SK-N-SH (cell line): ENCODE measurements around the gene IL32. TPM values are rescaled to one million over a fixed set of nuclear protein-coding genes. Genes with fewer than 3 reads are reported as not detected.

Source experiments
- CTCF ChIA-PET: fragments of 300-600, 350-600 bp; formaldehyde crosslinking; extraction: SDS; loops from one replicate; lab custom pipeline; 2021; lab: Yijun Ruan, JAX
- POLR2A ChIA-PET: fragments of 350-600 bp; sonication (Branson Sonifier 250); formaldehyde crosslinking; extraction: SDS; loops from one replicate; lab custom pipeline; 2020; ENCODE audit warnings: antibody characterized with exemption, inconsistent platforms; lab: Yijun Ruan, JAX
- DNase-seq: peaks from one replicate; pipeline ENCODE4 v3.0.0; 2012
- H2AFZ ChIP-seq: fragments of 200-600 bp; sonication (generic); 2 replicates; pipeline ENCODE4 v1.8.1; 2016; ENCODE audit warnings: antibody characterized with exemption, mild to moderate bottlenecking, low read depth
- H3F3A ChIP-seq: fragments of 200-600 bp; sonication (generic); replicated peaks from 2 replicates; pipeline ENCODE3; 2016; ENCODE audit warnings: antibody characterized with exemption, mild to moderate bottlenecking; ENCODE audit not compliant: insufficient read depth
- H3K27ac ChIP-seq, 2 experiments: fragments of 200-500 bp in 1 of 2; fragments of 200-600 bp in 1 of 2; sonication (Bioruptor generic) in 1 of 2; sonication (generic), shearing (Covaris generic) in 1 of 2; 2 replicates each; pipeline versions ENCODE4 v1.5.1 to v1.6.1; 2014 to 2016; ENCODE audit warnings: low read depth in 2 of 2, inconsistent platforms in 1 of 2, low read length in 1 of 2, mild to moderate bottlenecking in 1 of 2, mixed read lengths in 1 of 2
- H3K27me3 ChIP-seq: fragments of 200-600 bp; sonication (generic), shearing (Covaris generic); 2 replicates; pipeline ENCODE4 v1.6.1; 2016; ENCODE audit warnings: mixed run types; ENCODE audit not compliant: insufficient read depth
- H3K36me3 ChIP-seq, 2 experiments: fragments of 200-500 bp in 1 of 2; fragments of 200-600 bp in 1 of 2; sonication (Bioruptor generic) in 1 of 2; sonication (generic) in 1 of 2; replicated peaks in 1 of 2; 2 replicates each; pipeline versions ENCODE3 to v1.5.1; 2014 to 2016; ENCODE audit warnings: low read length in 1 of 2, mild to moderate bottlenecking in 1 of 2; ENCODE audit not compliant: insufficient read depth in 2 of 2, control insufficient read depth in 1 of 2
- H3K4me1 ChIP-seq, 2 experiments: fragments of 200-500 bp in 1 of 2; fragments of 200-600 bp in 1 of 2; sonication (Bioruptor generic) in 1 of 2; sonication (generic), shearing (Covaris generic) in 1 of 2; 2 replicates each; pipeline versions ENCODE4 v1.5.1 to v1.6.1; 2014 to 2016; ENCODE audit warnings: low read depth in 1 of 2, low read length in 1 of 2, mixed run types in 1 of 2; ENCODE audit not compliant: insufficient read depth in 2 of 2, control insufficient read depth in 1 of 2
- H3K4me2 ChIP-seq: fragments of 200-600 bp; sonication (generic), shearing (Covaris generic); 2 replicates; pipeline ENCODE4 v1.6.1; 2017; ENCODE audit warnings: mixed run types
- H3K4me3 ChIP-seq, 2 experiments: fragments of 200-500 bp in 1 of 2; fragments of 200-600 bp in 1 of 2; sonication (Bioruptor generic) in 1 of 2; sonication (generic), shearing (Covaris generic) in 1 of 2; 2 replicates each; pipeline versions ENCODE4 v1.5.1 to v1.8.1; 2014 to 2016; ENCODE audit warnings: low read depth in 2 of 2, inconsistent platforms in 1 of 2, low read length in 1 of 2, mild to moderate bottlenecking in 1 of 2, mixed read lengths in 1 of 2, moderate library complexity in 1 of 2
- H3K79me2 ChIP-seq: fragments of 200-600 bp; sonication (generic); 2 replicates; pipeline ENCODE4 v1.8.1; 2017; ENCODE audit warnings: mild to moderate bottlenecking; ENCODE audit not compliant: insufficient read depth
- H3K9ac ChIP-seq: fragments of 200-600 bp; sonication (generic); 2 replicates; pipeline ENCODE4 v1.6.1; 2017; ENCODE audit warnings: mixed run types
- H3K9me2 ChIP-seq: fragments of 200-600 bp; sonication (generic); 2 replicates; pipeline ENCODE4 v1.6.1; 2017; ENCODE audit warnings: mixed run types
- H3K9me3 ChIP-seq: fragments of 200-600 bp; sonication (generic); 2 replicates; pipeline ENCODE4 v1.6.1; 2017; ENCODE audit warnings: mixed run types, mild to moderate bottlenecking, moderate library complexity
- H4K20me1 ChIP-seq: fragments of 200-600 bp; sonication (generic); 2 replicates; pipeline ENCODE4 v1.6.1; 2017; ENCODE audit warnings: mild to moderate bottlenecking, mixed run types; ENCODE audit not compliant: insufficient read depth
- EZH2phosphoT487 ChIP-seq: fragments of 200-600 bp; sonication (generic); IDR thresholded peaks from 2 replicates; pipeline ENCODE4 v1.6.1; 2017; ENCODE audit warnings: low read depth, mixed run types, mild to moderate bottlenecking, antibody characterized with exemption, moderate library complexity, borderline replicate concordance
- FOSL2 ChIP-seq: IDR thresholded peaks from 2 replicates; pipeline ENCODE4 v1.4.0; 2012; ENCODE audit warnings: low read depth, mild to moderate bottlenecking, moderate library complexity, borderline replicate concordance
- MEF2A ChIP-seq: IDR thresholded peaks from 2 replicates; pipeline ENCODE4 v1.4.0; 2012; ENCODE audit warnings: low read depth, borderline replicate concordance
- POLR2AphosphoS5 ChIP-seq: IDR thresholded peaks from 2 replicates; pipeline ENCODE4 v1.6.1; 2012; ENCODE audit warnings: low read depth, low read length
- RFX5 ChIP-seq: IDR thresholded peaks from 2 replicates; pipeline ENCODE4 v1.6.1; 2012; ENCODE audit warnings: mild to moderate bottlenecking, improper control_type of control experiment, low read length
- YY1 ChIP-seq: IDR thresholded peaks from 2 replicates; pipeline ENCODE4 v1.4.0; 2012; ENCODE audit warnings: low read depth, mild to moderate bottlenecking
- WGBS: methylation state at CpG from one replicate; pipeline ENCODE4 v1.1.6; 2017; ENCODE audit warnings: low lambda C conversion rate; 5-methylcytosine and 5-hydroxymethylcytosine counted together
- polyA plus RNA-seq, 3 experiments: library from polyadenylated mRNA; depleted of rRNA; stranded (reverse); fragments of >200 nt; gene quantifications; 2 replicates each; pipeline ENCODE4 v1.2.3, GENCODE V29; 2012
- TF ChIP-seq, protein P1 (sequence below): fragments of 200-600 bp; sonication (generic); IDR thresholded peaks from 2 replicates; pipeline ENCODE4 v1.6.1; 2017; ENCODE audit warnings: antibody characterized with exemption, mild to moderate bottlenecking, moderate library complexity
- TF ChIP-seq, protein P2 (sequence below): IDR thresholded peaks from 2 replicates; pipeline ENCODE4 v1.6.1; 2012; ENCODE audit warnings: mild to moderate bottlenecking, low read depth, low read length, moderate library complexity

IL32 gene
- polyA plus RNA-seq, 1 of the 3 experiments (the other 2 are of a cell fraction): 26.4 TPM

DNA sequence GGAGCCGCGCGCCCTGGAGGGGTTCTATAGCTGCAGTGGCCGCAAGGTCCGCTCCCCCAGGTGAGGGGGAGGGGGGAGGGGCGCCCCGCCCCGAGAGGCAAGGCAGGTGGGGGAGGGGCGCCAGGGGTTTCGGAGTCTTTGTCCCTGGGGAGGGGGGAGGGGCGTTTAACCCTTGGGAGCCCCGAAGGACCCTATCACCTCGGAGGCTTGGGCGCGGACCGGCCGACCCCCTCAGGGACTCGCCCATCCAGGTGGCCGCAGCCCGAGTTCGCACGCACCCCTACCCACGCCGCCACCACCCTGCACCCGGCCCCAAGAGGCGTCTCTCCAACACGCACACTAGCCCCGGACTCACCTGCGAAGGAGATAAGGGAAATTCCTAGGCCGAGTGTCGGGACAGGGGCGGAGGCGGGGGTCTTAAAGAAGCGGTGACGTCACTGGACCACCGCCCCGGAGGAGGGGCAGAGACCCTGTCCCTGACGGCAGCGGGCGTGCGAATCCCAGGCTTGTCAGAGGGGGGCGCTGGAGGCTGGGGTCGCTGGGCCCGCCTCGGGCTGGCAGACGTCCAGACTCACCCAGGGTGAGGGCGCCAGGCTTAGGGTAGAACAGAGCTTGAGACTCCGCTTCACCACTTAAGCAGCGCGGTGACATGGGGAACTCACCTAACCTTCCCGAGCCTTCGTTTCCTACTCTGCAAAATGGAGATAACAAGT, 47.5 kb upstream of the IL32 start, which contains the start of gene CLDN6:
Gene CLDN6 (minus strand): TSS at position 390 of the 713 bp plus-strand sequence. CDS start 2,162 bp downstream, outside the sequence.
- H3K9me2 ChIP-seq: no peaks in the 10 kb centered on the region
- peak within 1 kb of the TSS in 1 of 2 experiments; percentile 13; a peak in 1 of 4 replicates for H3K4me3 ChIP-seq
- peaks cover 4 to 15% of the 10 kb centered on the region in 2 experiments for H3K36me3 ChIP-seq
- H3K9ac ChIP-seq: no peak within 1 kb of the TSS
- H3K27ac ChIP-seq: no peak within 1 kb of the TSS
- peaks cover 11% of the 10 kb centered on the region; the same call in 1 of the 2 replicates for H3K79me2 ChIP-seq
- H3K27me3 ChIP-seq: no peaks in the 10 kb centered on the region
- H3K4me1 ChIP-seq: peaks cover 6 to 29% of the 10 kb centered on the region in 2 experiments; a peak in 3 of 4 replicates
- peaks cover 8% of the 10 kb centered on the region for H4K20me1 ChIP-seq
- POLR2A ChIA-PET: no interaction called here
- 42% methylated on average over 23 of the region's 52 CpGs for WGBS
- peaks cover 22% of the 10 kb centered on the region for H3F3A ChIP-seq
- no peak for TF ChIP-seq POLR2AphosphoS5
- no peak for TF ChIP-seq RFX5
- TF ChIP-seq, protein P1, sequence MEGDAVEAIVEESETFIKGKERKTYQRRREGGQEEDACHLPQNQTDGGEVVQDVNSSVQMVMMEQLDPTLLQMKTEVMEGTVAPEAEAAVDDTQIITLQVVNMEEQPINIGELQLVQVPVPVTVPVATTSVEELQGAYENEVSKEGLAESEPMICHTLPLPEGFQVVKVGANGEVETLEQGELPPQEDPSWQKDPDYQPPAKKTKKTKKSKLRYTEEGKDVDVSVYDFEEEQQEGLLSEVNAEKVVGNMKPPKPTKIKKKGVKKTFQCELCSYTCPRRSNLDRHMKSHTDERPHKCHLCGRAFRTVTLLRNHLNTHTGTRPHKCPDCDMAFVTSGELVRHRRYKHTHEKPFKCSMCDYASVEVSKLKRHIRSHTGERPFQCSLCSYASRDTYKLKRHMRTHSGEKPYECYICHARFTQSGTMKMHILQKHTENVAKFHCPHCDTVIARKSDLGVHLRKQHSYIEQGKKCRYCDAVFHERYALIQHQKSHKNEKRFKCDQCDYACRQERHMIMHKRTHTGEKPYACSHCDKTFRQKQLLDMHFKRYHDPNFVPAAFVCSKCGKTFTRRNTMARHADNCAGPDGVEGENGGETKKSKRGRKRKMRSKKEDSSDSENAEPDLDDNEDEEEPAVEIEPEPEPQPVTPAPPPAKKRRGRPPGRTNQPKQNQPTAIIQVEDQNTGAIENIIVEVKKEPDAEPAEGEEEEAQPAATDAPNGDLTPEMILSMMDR: peak; percentile 50
- TF ChIP-seq FOSL2: no peak
- no peak for TF ChIP-seq EZH2phosphoT487
- TF ChIP-seq YY1: no peak
- TF ChIP-seq, protein P2, sequence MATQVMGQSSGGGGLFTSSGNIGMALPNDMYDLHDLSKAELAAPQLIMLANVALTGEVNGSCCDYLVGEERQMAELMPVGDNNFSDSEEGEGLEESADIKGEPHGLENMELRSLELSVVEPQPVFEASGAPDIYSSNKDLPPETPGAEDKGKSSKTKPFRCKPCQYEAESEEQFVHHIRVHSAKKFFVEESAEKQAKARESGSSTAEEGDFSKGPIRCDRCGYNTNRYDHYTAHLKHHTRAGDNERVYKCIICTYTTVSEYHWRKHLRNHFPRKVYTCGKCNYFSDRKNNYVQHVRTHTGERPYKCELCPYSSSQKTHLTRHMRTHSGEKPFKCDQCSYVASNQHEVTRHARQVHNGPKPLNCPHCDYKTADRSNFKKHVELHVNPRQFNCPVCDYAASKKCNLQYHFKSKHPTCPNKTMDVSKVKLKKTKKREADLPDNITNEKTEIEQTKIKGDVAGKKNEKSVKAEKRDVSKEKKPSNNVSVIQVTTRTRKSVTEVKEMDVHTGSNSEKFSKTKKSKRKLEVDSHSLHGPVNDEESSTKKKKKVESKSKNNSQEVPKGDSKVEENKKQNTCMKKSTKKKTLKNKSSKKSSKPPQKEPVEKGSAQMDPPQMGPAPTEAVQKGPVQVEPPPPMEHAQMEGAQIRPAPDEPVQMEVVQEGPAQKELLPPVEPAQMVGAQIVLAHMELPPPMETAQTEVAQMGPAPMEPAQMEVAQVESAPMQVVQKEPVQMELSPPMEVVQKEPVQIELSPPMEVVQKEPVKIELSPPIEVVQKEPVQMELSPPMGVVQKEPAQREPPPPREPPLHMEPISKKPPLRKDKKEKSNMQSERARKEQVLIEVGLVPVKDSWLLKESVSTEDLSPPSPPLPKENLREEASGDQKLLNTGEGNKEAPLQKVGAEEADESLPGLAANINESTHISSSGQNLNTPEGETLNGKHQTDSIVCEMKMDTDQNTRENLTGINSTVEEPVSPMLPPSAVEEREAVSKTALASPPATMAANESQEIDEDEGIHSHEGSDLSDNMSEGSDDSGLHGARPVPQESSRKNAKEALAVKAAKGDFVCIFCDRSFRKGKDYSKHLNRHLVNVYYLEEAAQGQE: no peak
- no peak for TF ChIP-seq MEF2A
- TF ChIP-seq, all 33 proteins: peak for 1
- CTCF ChIA-PET: interaction anchor here (0.6 to 8.5 kb wide), 6 partner anchors 11 to 133 kb away, joined by 3 to 111 read pairs (median 6); partner anchors contain the start of gene KREMEN2
- H3K9me3 ChIP-seq: no peaks in the 10 kb centered on the region
- H2AFZ ChIP-seq: no peak within 1 kb of the TSS
- peak; percentile 92 for DNase-seq
- no peak within 1 kb of the TSS for H3K4me2 ChIP-seq
